ENCODE measurements around the gene OLFML1. TPM values are rescaled to one million over a fixed set of nuclear protein-coding genes. Genes with fewer than 3 reads are reported as not detected.
A peak's percentile ranks its signal among the peaks of the same experiment; 100 is the strongest.

Gene OLFML1
- total and polyA plus RNA-seq, 10 of the 15 experiments (the other 5 are each of a cell fraction or from before 2014, with no cell fraction given): 0.04 to 0.71 (median 0.21) TPM; not detected in 6

- CTCF ChIA-PET: interaction anchor here (1.1 to 1.8 kb wide), 5 partner anchors 10 to 101 kb away, joined by 3 to 7 read pairs (median 5); partner anchors contain the start of gene PPFIBP2
- no peak for ATAC-seq
Observed at GRCh38 chr11:7538031-7538430, 52.7 kb downstream of the OLFML1 start.

More at GRCh38 chr11:7538031-7538430, 52.7 kb downstream of the OLFML1 start:
- intact Hi-C loops (cut with micrococcal nuclease; ENCODE audit: unreplicated experiment): no loop called here
- in situ Hi-C loops (cut with MboI): no loop called here
- Histone ChIP-seq H3K9ac (ENCODE audit: control insufficient read depth, insufficient read depth, low read length) (peak overlapping the region; percentile 16; the same call in 1 of the 2 replicates), H3K36me3 (ENCODE audit: control insufficient read depth in 2 of 2, insufficient read depth in 2 of 2, low read length in 1 of 2) (peaks cover 0 to 8% of the 10 kb centered on the region in 2 experiments; a peak in 1 of 4 replicates), H3K9me3 (replicated peaks; ENCODE audit: control insufficient read depth, insufficient read depth, low read length) (no peaks in the 10 kb centered on the region; the same call in 2 of the 3 replicates), H3K4me3 (no peak overlapping the region), H2AFZ (ENCODE audit: control insufficient read depth, low read depth, low read length) (no peak overlapping the region), H3K27me3 (replicated peaks in 1 of 2; ENCODE audit: control insufficient read depth in 2 of 2, insufficient read depth in 2 of 2, low read length in 1 of 2) (no peaks in the 10 kb centered on the region), H3K79me2 (ENCODE audit: control insufficient read depth, insufficient read depth, low read length) (peaks cover 86% of the 10 kb centered on the region), H3K4me2 (ENCODE audit: control insufficient read depth, insufficient read depth) (peak overlapping the region; percentile 23), H3K4me1 (ENCODE audit: control insufficient read depth, insufficient read depth, low read length) (peaks cover 55% of the 10 kb centered on the region), H4K20me1 (ENCODE audit: control insufficient read depth, insufficient read depth) (no peaks in the 10 kb centered on the region), H3K27ac (ENCODE audit: control insufficient read depth, insufficient read depth) (peak overlapping the region; percentile 33)
- ChIA-PET SMC1A (ENCODE audit: uncharacterized antibody, unreplicated experiment) (interaction anchor here (4.2 kb wide), 1 partner anchor 16 kb away, joined by 21 read pairs; no protein-coding TSS in a partner anchor), POLR2A (interaction anchor here (0.6 to 1.2 kb wide), 2 partner anchors 17 to 1785 kb away, joined by 3 to 6 read pairs; no protein-coding TSS in a partner anchor), RAD21 (ENCODE audit: unreplicated experiment) (no interaction called here)
- WGBS (ENCODE audit: insufficient coverage, insufficient replicate concordance, low lambda C conversion rate, missing lambda C conversion rate): 68% methylated on average over 8 of the region's 8 CpGs
- no peak for FAIRE-seq
- TF ChIP-seq ZNF622 (IDR thresholded peaks at IDR 0.05): no peak
- TF ChIP-seq RAD21 (IDR thresholded peaks at IDR 0.05; ENCODE audit: insufficient read depth, low read depth, low read length): peak; percentile 47; the same call in 1 of the 2 replicates
- TF ChIP-seq ZBTB33 (IDR thresholded peaks at IDR 0.05): no peak
- TF ChIP-seq CTCF (IDR thresholded peaks at IDR 0.05 in 2 of 3, conservative IDR thresholded peaks at IDR 0.05 in 1 of 3; ENCODE audit: control insufficient read depth in 2 of 3, extremely low read depth in 1 of 3, insufficient read depth in 1 of 3, low read depth in 3 of 3, low read length in 3 of 3): 0 out of 6 replicates have a peak, but pooled peaks of 1 of the 3 experiments have one; percentile 6
- no TSS peak for BruUV-seq (replicated peaks)
- DNase-seq (ENCODE audit: low read depth, low spot score): no peak
